K562 (cell line): Measurements from ENCODE around the gene USP32. TPM values are rescaled to one million over a fixed set of nuclear protein-coding genes. Genes with fewer than 3 reads are reported as not detected.

Experiments used
- ATAC-seq: fragments of 200-7000 bp; cut with Tn5 transposase; 3 replicates; pipeline ENCODE4 v1.9.1; 2020; ENCODE audit warnings: moderate library complexity
- BruUV-seq: library from RNA; stranded (reverse); fragments of 400-500 nt; replicated peaks from 2 replicates; lab custom pipeline; 2021; lab: Mats Ljungman, UMichigan
- CTCF ChIA-PET: fragments of 300-600 bp; formaldehyde crosslinking; extraction: SDS; loops from one replicate; lab custom pipeline; 2021; ENCODE audit warnings: low intra/inter-chr PET ratio; lab: Yijun Ruan, JAX
- POLR2A ChIA-PET: fragments of 300-600, 350-650 bp; sonication (Branson Sonifier 250); formaldehyde crosslinking; extraction: SDS; loops from one replicate; lab custom pipeline; 2021; ENCODE audit warnings: antibody characterized with exemption, inconsistent platforms; lab: Yijun Ruan, JAX
- DNase-seq, 4 experiments: peaks; one replicate each; pipeline versions ENCODE4 v3.0.0 to v3.0.0-alpha.2; 2011 to 2018; ENCODE audit warnings: low spot score in 3 of 4, mixed read lengths in 3 of 4; ENCODE audit errors: extremely low read depth in 1 of 4
- FAIRE-seq: peaks from 2 replicates; lab custom pipeline; 2011; peaks lifted over from hg19 to GRCh38; lab: Jason Lieb, UNC
- H2AFZ ChIP-seq: 2 replicates; pipeline ENCODE4 v1.6.0; 2011; ENCODE audit warnings: low read depth, low read length, control low read depth, inconsistent platforms
- H3K27ac ChIP-seq: fragments of 200-600 bp; 3 replicates; pipeline ENCODE4 v1.8.0; 2011; ENCODE audit warnings: low read depth, mild to moderate bottlenecking, control low read depth, inconsistent platforms, low read length, moderate library complexity, mixed read lengths; ENCODE audit errors: extremely low read depth
- H3K27me3 ChIP-seq, 2 experiments: fragments of 300-600 bp in 1 of 2; 2 replicates in 1 of 2; 3 replicates in 1 of 2; pipeline versions ENCODE4 v1.6.0 to v1.8.0; 2011; ENCODE audit warnings: inconsistent platforms in 2 of 2, low read length in 2 of 2, mild to moderate bottlenecking in 1 of 2, mixed read lengths in 1 of 2, moderate library complexity in 1 of 2; ENCODE audit not compliant: control insufficient read depth in 2 of 2, insufficient read depth in 2 of 2
- H3K36me3 ChIP-seq: fragments of 300-600 bp; 3 replicates; pipeline ENCODE4 v1.8.0; 2011; ENCODE audit warnings: mild to moderate bottlenecking, low read length, inconsistent platforms; ENCODE audit not compliant: control insufficient read depth, insufficient read depth
- H3K4me1 ChIP-seq, 2 experiments: fragments of 200-600 bp in 1 of 2; replicated peaks in 1 of 2; 2 replicates in 1 of 2; 3 replicates in 1 of 2; pipeline versions ENCODE4 v1.5.1 to v1.8.0; 2011; ENCODE audit warnings: inconsistent platforms in 2 of 2, low read length in 2 of 2, mild to moderate bottlenecking in 1 of 2, mixed read lengths in 1 of 2, moderate library complexity in 1 of 2; ENCODE audit not compliant: control insufficient read depth in 2 of 2, insufficient read depth in 2 of 2
- H3K4me2 ChIP-seq: 2 replicates; pipeline ENCODE4 v1.6.1; 2011; ENCODE audit warnings: low read length, control low read depth, inconsistent platforms, mixed read lengths; ENCODE audit not compliant: insufficient read depth
- H3K4me3 ChIP-seq: fragments of 200-600 bp; sonication (generic), shearing (Covaris generic); 2 replicates; pipeline ENCODE4 v1.5.1; 2016; ENCODE audit warnings: control low read depth, inconsistent platforms
- H3K79me2 ChIP-seq: fragments of 200-600 bp; 3 replicates; pipeline ENCODE4 v1.8.0; 2011; ENCODE audit warnings: low read length, inconsistent platforms; ENCODE audit not compliant: control insufficient read depth, insufficient read depth
- H3K9ac ChIP-seq, 2 experiments: 2 replicates each; pipeline versions ENCODE4 v1.6.0 to v1.6.1; 2011; ENCODE audit warnings: low read depth in 2 of 2, low read length in 2 of 2, control low read depth in 1 of 2, inconsistent platforms in 1 of 2, mild to moderate bottlenecking in 1 of 2, mixed read lengths in 1 of 2; ENCODE audit not compliant: insufficient read depth in 1 of 2
- H3K9me1 ChIP-seq: one replicate; pipeline ENCODE4 v1.6.0; 2011; ENCODE audit warnings: inconsistent platforms, mild to moderate bottlenecking, low read length, moderate library complexity; ENCODE audit not compliant: control insufficient read depth, insufficient read depth
- H3K9me3 ChIP-seq: replicated peaks from 2 replicates; pipeline ENCODE4 v1.5.1; 2011; ENCODE audit warnings: low read depth, low read length, inconsistent platforms; ENCODE audit not compliant: control insufficient read depth, insufficient read depth
- H4K20me1 ChIP-seq: replicated peaks from 2 replicates; pipeline ENCODE4 v1.6.1; 2011; ENCODE audit warnings: low read length, inconsistent platforms, mixed read lengths; ENCODE audit not compliant: control insufficient read depth, insufficient read depth
- PPARD ChIP-seq: fragments of 250-450 bp; sonication (Bioruptor Pico); IDR thresholded peaks from 2 replicates; pipeline ENCODE4 v1.8.0; 2022; ENCODE audit warnings: inconsistent platforms, mild to moderate bottlenecking, moderate library complexity
- WGBS: fragments of 100-300 bp; shearing (Covaris generic); methylation state at CpG from one replicate; pipeline ENCODE4 v1.1.6; 2016; ENCODE audit warnings: low coverage, mixed read lengths; ENCODE audit not compliant: insufficient coverage; ENCODE audit errors: missing lambda C conversion rate; 5-methylcytosine and 5-hydroxymethylcytosine counted together
- in situ Hi-C: fragments of 300-500 bp; cut with MboI; formaldehyde crosslinking; loops from 4 replicates; pipeline ENCODE4 v1.15.0; 2018; ENCODE audit warnings: inconsistent platforms, mixed read lengths
- intact Hi-C: fragments of 100-400 bp; cut with micrococcal nuclease; formaldehyde crosslinking; loops from 2 replicates; pipeline ENCODE4 v1.14.2; 2022
- polyA plus RNA-seq, 8 experiments: library from polyadenylated mRNA; depleted of rRNA in 4 of 8; stranded (reverse) in 5 of 8; unstranded in 3 of 8; fragments of >200 nt; fragmentation: Nextera tagmentation in 2 of 8; fragmentation: Illumina TruSeq in 1 of 8; extraction: Ambion mirVana in 2 of 8; extraction: Trizol in 1 of 8; gene quantifications; 2 replicates each; pipeline versions ENCODE4 v1.2.1 to v1.2.3, GENCODE V29; 2011 to 2014; ENCODE audit warnings: inconsistent platforms in 1 of 8, missing spikeins in 1 of 8
- total RNA-seq, 7 experiments: library from RNA; depleted of rRNA in 6 of 7; stranded (reverse); fragments of >200 nt in 6 of 7; fragmentation: Illumina TruSeq in 2 of 7; extraction: Trizol in 2 of 7; gene quantifications; 2 replicates each; pipeline versions ENCODE4 v1.2.1 to v1.2.3, GENCODE V29; 2011 to 2021; ENCODE audit warnings: low replicate concordance in 1 of 7
- TF ChIP-seq, protein P1 (sequence below), 3 experiments: fragments of 200-800 bp in 1 of 3; fragments of 250-450 bp in 1 of 3; fragments of 450-650 bp in 1 of 3; sonication (Bioruptor Pico) in 1 of 3; sonication (Bioruptor generic) in 1 of 3; formaldehyde crosslinking in 1 of 3; IDR thresholded peaks; 2 replicates each; pipeline versions ENCODE4 v1.6.1 to v1.8.0; 2016 to 2022; ENCODE audit warnings: mild to moderate bottlenecking in 2 of 3, missing genetic modification characterization in 2 of 3, missing compliant biosample characterization in 1 of 3, moderate library complexity in 1 of 3

The USP32 gene
- total and polyA plus RNA-seq, 9 of the 15 experiments (the other 6 are each of a cell fraction or from before 2014, with no cell fraction given): 18.0 to 69.3 (median 47.1) TPM

DNA sequence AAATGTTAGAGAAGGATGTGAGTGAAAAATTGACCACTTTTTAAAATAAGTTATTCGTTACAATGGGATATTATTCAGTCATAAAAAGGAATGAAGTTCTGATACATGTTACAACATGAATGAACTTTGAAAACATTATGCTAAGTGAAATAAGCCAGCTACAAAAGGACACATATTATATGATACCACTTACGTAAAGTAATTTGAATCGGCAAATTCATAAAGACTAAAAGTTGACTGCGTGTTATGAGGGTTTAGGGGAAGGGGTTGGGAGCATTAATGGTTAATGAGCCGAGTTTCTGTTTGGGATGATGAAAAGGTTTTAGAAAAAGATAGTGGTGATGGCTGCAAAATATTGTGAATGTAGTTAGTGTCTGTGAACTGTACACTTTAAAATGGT is 73.1 kb downstream of the USP32 start:
- ChIA-PET POLR2A (interaction anchor here (0.7 kb wide), 1 partner anchor 10 kb away, joined by 3 read pairs; no protein-coding TSS in a partner anchor), CTCF (no interaction called here)
- H4K20me1 ChIP-seq: peaks cover 13% of the 10 kb centered on the region
- no peak for DNase-seq
- H3K9me3 ChIP-seq: no peaks in the 10 kb centered on the region
- no peaks in the 10 kb centered on the region for H3K36me3 ChIP-seq
- no peak overlapping the region for H2AFZ ChIP-seq
- TF ChIP-seq, protein P1, sequence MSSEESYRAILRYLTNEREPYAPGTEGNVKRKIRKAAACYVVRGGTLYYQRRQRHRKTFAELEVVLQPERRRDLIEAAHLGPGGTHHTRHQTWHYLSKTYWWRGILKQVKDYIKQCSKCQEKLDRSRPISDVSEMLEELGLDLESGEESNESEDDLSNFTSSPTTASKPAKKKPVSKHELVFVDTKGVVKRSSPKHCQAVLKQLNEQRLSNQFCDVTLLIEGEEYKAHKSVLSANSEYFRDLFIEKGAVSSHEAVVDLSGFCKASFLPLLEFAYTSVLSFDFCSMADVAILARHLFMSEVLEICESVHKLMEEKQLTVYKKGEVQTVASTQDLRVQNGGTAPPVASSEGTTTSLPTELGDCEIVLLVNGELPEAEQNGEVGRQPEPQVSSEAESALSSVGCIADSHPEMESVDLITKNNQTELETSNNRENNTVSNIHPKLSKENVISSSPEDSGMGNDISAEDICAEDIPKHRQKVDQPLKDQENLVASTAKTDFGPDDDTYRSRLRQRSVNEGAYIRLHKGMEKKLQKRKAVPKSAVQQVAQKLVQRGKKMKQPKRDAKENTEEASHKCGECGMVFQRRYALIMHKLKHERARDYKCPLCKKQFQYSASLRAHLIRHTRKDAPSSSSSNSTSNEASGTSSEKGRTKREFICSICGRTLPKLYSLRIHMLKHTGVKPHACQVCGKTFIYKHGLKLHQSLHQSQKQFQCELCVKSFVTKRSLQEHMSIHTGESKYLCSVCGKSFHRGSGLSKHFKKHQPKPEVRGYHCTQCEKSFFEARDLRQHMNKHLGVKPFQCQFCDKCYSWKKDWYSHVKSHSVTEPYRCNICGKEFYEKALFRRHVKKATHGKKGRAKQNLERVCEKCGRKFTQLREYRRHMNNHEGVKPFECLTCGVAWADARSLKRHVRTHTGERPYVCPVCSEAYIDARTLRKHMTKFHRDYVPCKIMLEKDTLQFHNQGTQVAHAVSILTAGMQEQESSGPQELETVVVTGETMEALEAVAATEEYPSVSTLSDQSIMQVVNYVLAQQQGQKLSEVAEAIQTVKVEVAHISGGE (CRISPR knock-in tag; IDR thresholded peaks at IDR 0.05): peak in 1 of 3 experiments; percentile 64; a peak in 2 of 6 replicates
- no peak for TF ChIP-seq PPARD (CRISPR knock-in tag)
- FAIRE-seq: peak; percentile 32
- in situ Hi-C loops (no loop called here), intact Hi-C loops (no loop called here)
- H3K79me2 ChIP-seq: peaks cover 92% of the 10 kb centered on the region
- no peak overlapping the region for H3K27ac ChIP-seq
- no peaks in the 10 kb centered on the region for H3K9me1 ChIP-seq
- H3K9ac ChIP-seq: no peak overlapping the region
- no peak for ATAC-seq
- no peaks in the 10 kb centered on the region for H3K4me1 ChIP-seq
- WGBS: 94% methylated on average over 5 of the region's 5 CpGs
- H3K4me2 ChIP-seq: no peak overlapping the region
- no peaks in the 10 kb centered on the region for H3K27me3 ChIP-seq
- no TSS peak for BruUV-seq
- no peak overlapping the region for H3K4me3 ChIP-seq
